ENCODE results near the gene VPS11.

The VPS11 gene

DNA sequence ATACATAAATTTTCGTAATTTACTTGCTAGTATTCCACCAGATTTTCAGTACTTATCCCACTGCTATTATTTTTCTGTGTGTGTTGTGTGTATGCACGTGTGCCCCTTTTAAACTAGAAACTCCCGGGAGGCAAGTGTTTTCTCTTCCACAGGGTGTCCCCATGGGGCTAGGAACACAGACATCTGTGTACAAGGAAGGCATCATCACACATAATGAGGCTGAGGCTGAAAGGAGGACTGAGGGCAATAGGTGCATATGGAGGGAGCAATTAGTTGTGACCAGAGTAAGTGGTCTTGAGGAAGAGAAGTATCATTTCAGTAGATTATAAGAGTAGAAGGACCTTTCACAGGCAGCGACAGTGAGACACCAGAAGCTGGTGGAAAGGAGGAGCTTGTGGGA lies 36.2 kb downstream of the VPS11 start:
- DNase-seq (ENCODE audit: low read depth) = no peak
- TF ChIP-seq CTCF (IDR thresholded peaks at IDR 0.05; ENCODE audit: low read depth, low read length, missing control alignments) = no peak
- H3K4me3 ChIP-seq (ENCODE audit: low read depth, low read length) = no peak overlapping the region

DNA sequence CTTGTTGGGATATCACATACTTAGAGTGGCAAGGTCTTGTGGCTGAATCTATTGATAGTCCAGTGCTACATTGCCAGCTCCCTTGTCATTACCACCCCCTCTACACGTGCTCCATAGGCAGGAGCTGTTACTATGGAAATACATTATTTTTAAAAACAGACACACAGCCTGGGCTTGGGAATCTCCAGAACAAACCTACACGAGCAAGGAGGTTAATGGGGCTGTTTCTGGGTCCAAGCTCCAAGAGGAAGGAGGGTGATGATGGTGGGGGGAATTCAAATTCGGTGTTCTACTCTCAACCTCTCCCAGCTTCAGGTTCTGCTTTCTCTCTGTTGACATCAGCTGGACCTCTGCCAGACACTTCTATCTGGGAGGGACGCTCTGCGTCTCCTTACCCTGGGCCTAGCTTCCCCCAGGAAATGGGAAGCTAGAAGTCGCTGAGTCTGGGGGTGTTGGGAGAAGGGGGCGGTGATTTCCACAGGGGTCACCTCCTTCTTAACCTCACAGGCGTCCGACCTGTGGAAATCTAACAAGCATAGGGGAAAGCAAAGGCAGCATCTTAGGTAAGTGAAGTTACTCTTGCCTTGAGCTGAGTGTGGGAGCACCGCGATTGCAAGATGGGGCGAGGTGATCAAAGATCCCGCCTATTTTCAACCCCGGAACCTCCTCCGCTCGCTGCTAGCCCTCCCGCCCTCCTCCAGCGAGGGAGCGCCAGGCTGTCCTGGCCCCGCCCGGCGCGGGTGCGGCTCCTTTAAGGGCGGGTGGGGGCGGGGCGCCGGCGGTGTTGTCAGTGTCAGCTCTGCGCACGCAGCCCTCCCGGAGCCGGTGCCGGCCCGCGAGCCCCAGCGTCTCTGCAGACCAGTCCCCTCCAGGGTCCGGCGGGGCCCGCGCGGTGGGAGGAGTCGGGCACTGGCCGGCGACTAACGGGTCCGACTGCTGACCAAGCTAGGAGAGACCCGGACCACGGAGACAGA lies 39.2 kb downstream of the VPS11 start, which contains the start of gene C2CD2L:
Gene C2CD2L, plus strand, starts transcription at position 781 of the 974 bp plus-strand sequence. CDS start 398 bp downstream, outside the sequence.
- DNase-seq (ENCODE audit: low read depth) = peak; percentile 84
- TF ChIP-seq CTCF (IDR thresholded peaks at IDR 0.05; ENCODE audit: low read depth, low read length, missing control alignments) = no peak
- H3K4me3 ChIP-seq (ENCODE audit: low read depth, low read length) = peak within 1 kb of the TSS; percentile 89

GRCh38 chr11:119107538-119108145 lies 40.0 kb downstream of the VPS11 start:
- no peak for DNase-seq (ENCODE audit: low read depth)
- peak overlapping the region; percentile 89 for H3K4me3 ChIP-seq (ENCODE audit: low read depth, low read length)
- TF ChIP-seq CTCF (IDR thresholded peaks at IDR 0.05; ENCODE audit: low read depth, low read length, missing control alignments) = no peak

- H3K4me3 ChIP-seq (ENCODE audit: low read depth, low read length) = peak overlapping the region; percentile 89
- DNase-seq (ENCODE audit: low read depth) = no peak
- TF ChIP-seq CTCF (IDR thresholded peaks at IDR 0.05; ENCODE audit: low read depth, low read length, missing control alignments) = no peak
Observed at GRCh38 chr11:119108146-119108856, 40.7 kb downstream of the VPS11 start.

GRCh38 chr11:119108857-119109221 lies 41.2 kb downstream of the VPS11 start:
- no peak for TF ChIP-seq CTCF (IDR thresholded peaks at IDR 0.05; ENCODE audit: low read depth, low read length, missing control alignments)
- no peak for DNase-seq (ENCODE audit: low read depth)
- H3K4me3 ChIP-seq (ENCODE audit: low read depth, low read length) = peak overlapping the region; percentile 89

DNA sequence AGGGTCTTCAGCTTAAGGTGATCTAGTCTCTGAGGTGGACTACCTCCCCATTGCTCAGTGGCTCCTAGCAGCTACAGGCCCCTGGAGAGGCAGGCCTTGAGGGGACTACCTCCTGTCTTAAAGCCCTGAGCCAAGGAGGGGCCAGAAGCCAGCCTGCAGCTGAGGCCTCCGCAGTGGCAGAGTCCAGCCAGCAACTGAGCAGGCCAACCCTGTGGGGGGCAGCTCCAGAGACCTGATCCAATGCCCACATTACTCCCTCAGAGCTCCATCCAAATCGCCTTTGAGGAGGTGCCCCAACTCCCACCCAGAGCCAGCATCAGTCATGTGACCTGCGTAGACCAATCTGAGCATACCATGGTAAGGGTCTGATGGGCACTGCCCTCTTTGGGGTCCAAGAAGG lies 42.2 kb downstream of the VPS11 start:
- no peak overlapping the region for H3K4me3 ChIP-seq (ENCODE audit: low read depth, low read length)
- no peak for TF ChIP-seq CTCF (IDR thresholded peaks at IDR 0.05; ENCODE audit: low read depth, low read length, missing control alignments)
- DNase-seq (ENCODE audit: low read depth) = no peak

Data from GM12864 (cell line).